Raji (cell line): ENCODE data around the gene BLOC1S1.
A peak's percentile ranks its signal among the peaks of the same experiment; 100 is the strongest.

Experiments used
- POLR2A ChIP-seq: IDR thresholded peaks from 2 replicates; pipeline ENCODE4 v1.6.1; 2011; ENCODE audit warnings: low read depth, low read length, control low read depth; ENCODE audit not compliant: insufficient read depth

BLOC1S1 gene

GRCh38 chr12:55715169-55715764 lies 579 bp upstream of the BLOC1S1 start:
- no peak for TF ChIP-seq POLR2A

GRCh38 chr12:55716582-55716957 lies 724 bp downstream of the BLOC1S1 start:
- TF ChIP-seq POLR2A, result 0 out of 2 replicates have a peak, but pooled peaks have one; percentile 32

- TF ChIP-seq POLR2A, result no peak
Observed at GRCh38 chr12:55717011-55718007, 1.5 kb downstream of the BLOC1S1 start.

GRCh38 chr12:55718015-55718414 lies 2.2 kb downstream of the BLOC1S1 start:
- no peak for TF ChIP-seq POLR2A

- TF ChIP-seq POLR2A, result no peak
Observed at GRCh38 chr12:55718624-55719275, 2.9 kb downstream of the BLOC1S1 start.

GRCh38 chr12:55719371-55719770 lies 3.5 kb downstream of the BLOC1S1 start:
- no peak for TF ChIP-seq POLR2A

GRCh38 chr12:55720071-55720564 lies 4.3 kb downstream of the BLOC1S1 start, which contains the start of gene RDH5:
TSS of gene RDH5 (plus strand) at chr12:55720393. CDS start at chr12:55721185, 792 bp downstream.
- no peak for TF ChIP-seq POLR2A

- no peak for TF ChIP-seq POLR2A
Observed at GRCh38 chr12:55720894-55721444, 5.1 kb downstream of the BLOC1S1 start.

- TF ChIP-seq POLR2A, result 0 out of 2 replicates have a peak, but pooled peaks have one; percentile 10
Observed at GRCh38 chr12:55721601-55722213, 5.9 kb downstream of the BLOC1S1 start.

- no peak for TF ChIP-seq POLR2A
Observed at GRCh38 chr12:55722948-55723347, 7.1 kb downstream of the BLOC1S1 start.

GRCh38 chr12:55723516-55724225 lies 7.8 kb downstream of the BLOC1S1 start:
- no peak for TF ChIP-seq POLR2A

GRCh38 chr12:55724226-55724939 lies 8.5 kb downstream of the BLOC1S1 start:
- TF ChIP-seq POLR2A, result no peak

- no peak for TF ChIP-seq POLR2A
Observed at GRCh38 chr12:55724940-55725309, 9.1 kb downstream of the BLOC1S1 start.
